ENCODE measurements around the gene FMN1.

GRCh38 chr15:32909431-32909830, 285.1 kb downstream of the FMN1 start:
- no peak for TF ChIP-seq CTCF (IDR thresholded peaks at IDR 0.05)
- TF ChIP-seq POLR2A (IDR thresholded peaks at IDR 0.05) = no peak

All from vagina (tissue), 2 donors.